CD4-positive, alpha-beta T cell (primary cell): ENCODE data around the gene SYNE1. TPM values are rescaled to one million over a fixed set of nuclear protein-coding genes. Genes with fewer than 3 reads are reported as not detected.
A peak's percentile ranks its signal among the peaks of the same experiment; 100 is the strongest.

Experiments used
- ATAC-seq: fragments of 200-7000 bp; cut with Tn5 transposase; one replicate; pipeline ENCODE4 v1.10.0; 2022; ENCODE audit warnings: mild to moderate bottlenecking; ENCODE audit not compliant: poor library complexity
- CTCF ChIA-PET: fragments of 350-600 bp; sonication (Branson Sonifier 250); formaldehyde crosslinking; loops from one replicate; lab custom pipeline; 2021; ENCODE audit warnings: antibody characterized with exemption, inconsistent platforms; lab: Charles Lee
- POLR2A ChIA-PET: fragments of 350-600 bp; sonication (Branson Sonifier 250); formaldehyde crosslinking; loops from one replicate; lab custom pipeline; 2021; ENCODE audit warnings: antibody characterized with exemption, inconsistent platforms; lab: Charles Lee
- DNase-seq, 14 experiments: peaks; one replicate each; pipeline ENCODE4 v3.0.0-alpha.2; 2013 to 2020; ENCODE audit warnings: mixed read lengths in 2 of 14
- H3K27ac ChIP-seq, 2 donors: one replicate each; pipeline versions ENCODE4 v1.5.1 to v1.7.0; 2013; ENCODE audit warnings: low read length in 2 of 2, low read depth in 1 of 2, mild to moderate bottlenecking in 1 of 2
- H3K27me3 ChIP-seq, 2 experiments: 1 replicate in 1 of 2; 2 replicates in 1 of 2; pipeline versions ENCODE4 v1.6.1 to v1.7.0; 2013; ENCODE audit warnings: low read length in 2 of 2, control low read depth in 1 of 2, mild to moderate bottlenecking in 1 of 2, moderate library complexity in 1 of 2; ENCODE audit not compliant: insufficient read depth in 2 of 2, control insufficient read depth in 1 of 2
- H3K36me3 ChIP-seq: one replicate; pipeline ENCODE4 v1.6.1; 2013; ENCODE audit warnings: low read length, control low read depth; ENCODE audit not compliant: insufficient read depth
- H3K4me1 ChIP-seq: one replicate; pipeline ENCODE4 v1.6.1; 2013; ENCODE audit warnings: low read length, control low read depth; ENCODE audit not compliant: insufficient read depth
- H3K4me3 ChIP-seq: one replicate; pipeline ENCODE4 v1.5.1; 2013; ENCODE audit warnings: mild to moderate bottlenecking, low read length, moderate library complexity
- H3K9me3 ChIP-seq, 2 experiments: 1 replicate in 1 of 2; 2 replicates in 1 of 2; pipeline versions ENCODE4 v1.6.1 to v1.7.0; 2013; ENCODE audit warnings: low read length in 2 of 2, mild to moderate bottlenecking in 2 of 2, control low read depth in 1 of 2, moderate library complexity in 1 of 2; ENCODE audit not compliant: control insufficient read depth in 1 of 2, insufficient read depth in 1 of 2
- H3K27ac Mint-ChIP-seq: one replicate; pipeline ENCODE4 v1.8.0; 2020; ENCODE audit warnings: mixed read lengths
- H3K27me3 Mint-ChIP-seq: one replicate; pipeline ENCODE4 v1.8.0; 2021; ENCODE audit warnings: mixed read lengths
- H3K36me3 Mint-ChIP-seq: one replicate; pipeline ENCODE4 v1.8.0; 2021; ENCODE audit warnings: low read depth, mixed read lengths
- H3K4me1 Mint-ChIP-seq: one replicate; pipeline ENCODE4 v1.8.0; 2021; ENCODE audit warnings: low read depth, mixed read lengths
- H3K4me3 Mint-ChIP-seq: one replicate; pipeline ENCODE4 v1.8.0; 2020; ENCODE audit warnings: mild to moderate bottlenecking, mixed read lengths
- H3K9me3 Mint-ChIP-seq: one replicate; pipeline ENCODE4 v1.8.0; 2020; ENCODE audit warnings: mixed read lengths
- intact Hi-C, 2 experiments: fragments of 100-400 bp; cut with DNase I in 1 of 2; cut with micrococcal nuclease in 1 of 2; formaldehyde crosslinking; loops; one replicate each; pipeline versions ENCODE4 v1.15.1 to v1.9.0; 2023 to 2025; cut with DNase I, micrococcal nuclease
- total RNA-seq, 174 experiments: library from RNA in 2 of 174; stranded (reverse) in 2 of 174; gene quantifications; one replicate each; pipeline ENCODE4 v1.2.3 and lab custom pipeline; 2021 to 2026
- TF ChIP-seq, protein P1 (sequence below): fragments of 200-600 bp; IDR thresholded peaks from one replicate; pipeline ENCODE4 v1.8.0; 2022; ENCODE audit warnings: antibody characterized with exemption, mild to moderate bottlenecking

Gene SYNE1
- total RNA-seq, 2 experiments from 2014 or later = 94.9 to 108 TPM

DNA sequence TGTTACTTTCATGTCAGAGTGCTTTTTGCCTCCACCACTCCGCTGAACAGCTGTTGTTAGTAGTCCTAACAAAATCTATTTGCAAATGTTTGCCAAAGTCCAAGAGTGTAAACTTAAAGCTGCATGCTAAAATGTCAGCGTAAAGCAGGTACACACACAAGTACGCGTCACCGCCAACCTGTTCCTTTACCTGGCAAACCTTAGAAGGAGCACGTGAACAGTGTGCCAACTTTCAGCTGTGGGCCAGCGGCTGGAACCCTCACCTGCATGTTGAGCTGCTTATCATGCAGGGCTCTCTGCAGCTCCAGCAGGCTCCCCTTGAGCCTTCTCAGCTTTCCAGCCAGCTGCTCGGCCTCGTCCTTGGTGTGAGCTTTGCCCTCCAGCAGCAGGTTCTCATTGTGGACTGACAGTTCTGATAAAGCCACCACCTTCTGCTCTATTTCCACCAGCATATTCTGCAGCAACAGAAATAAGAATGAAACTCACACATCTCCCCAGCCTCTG is 359.3 kb downstream of the SYNE1 start:
- ChIA-PET POLR2A (no interaction called here), CTCF (interaction anchor here (1.2 kb wide), 1 partner anchor 24 kb away, joined by 3 read pairs; no protein-coding TSS in a partner anchor)
- Histone ChIP-seq H3K27ac (no peak overlapping the region), H3K4me3 (no peak overlapping the region), H3K27me3 (no peaks in the 10 kb centered on the region), H3K4me1 (no peaks in the 10 kb centered on the region), H3K36me3 (peaks cover 65% of the 10 kb centered on the region), H3K9me3 (no peaks in the 10 kb centered on the region)
- ATAC-seq = no peak
- intact Hi-C loops = no loop called here
- TF ChIP-seq, protein P1, sequence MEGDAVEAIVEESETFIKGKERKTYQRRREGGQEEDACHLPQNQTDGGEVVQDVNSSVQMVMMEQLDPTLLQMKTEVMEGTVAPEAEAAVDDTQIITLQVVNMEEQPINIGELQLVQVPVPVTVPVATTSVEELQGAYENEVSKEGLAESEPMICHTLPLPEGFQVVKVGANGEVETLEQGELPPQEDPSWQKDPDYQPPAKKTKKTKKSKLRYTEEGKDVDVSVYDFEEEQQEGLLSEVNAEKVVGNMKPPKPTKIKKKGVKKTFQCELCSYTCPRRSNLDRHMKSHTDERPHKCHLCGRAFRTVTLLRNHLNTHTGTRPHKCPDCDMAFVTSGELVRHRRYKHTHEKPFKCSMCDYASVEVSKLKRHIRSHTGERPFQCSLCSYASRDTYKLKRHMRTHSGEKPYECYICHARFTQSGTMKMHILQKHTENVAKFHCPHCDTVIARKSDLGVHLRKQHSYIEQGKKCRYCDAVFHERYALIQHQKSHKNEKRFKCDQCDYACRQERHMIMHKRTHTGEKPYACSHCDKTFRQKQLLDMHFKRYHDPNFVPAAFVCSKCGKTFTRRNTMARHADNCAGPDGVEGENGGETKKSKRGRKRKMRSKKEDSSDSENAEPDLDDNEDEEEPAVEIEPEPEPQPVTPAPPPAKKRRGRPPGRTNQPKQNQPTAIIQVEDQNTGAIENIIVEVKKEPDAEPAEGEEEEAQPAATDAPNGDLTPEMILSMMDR = no peak
- Mint-ChIP-seq H3K9me3 (no peaks in the 10 kb centered on the region), H3K4me1 (no peaks in the 10 kb centered on the region), H3K4me3 (no peak overlapping the region), H3K27ac (no peak overlapping the region), H3K27me3 (no peaks in the 10 kb centered on the region), H3K36me3 (peaks cover 61% of the 10 kb centered on the region)
- DNase-seq = no peak

DNA sequence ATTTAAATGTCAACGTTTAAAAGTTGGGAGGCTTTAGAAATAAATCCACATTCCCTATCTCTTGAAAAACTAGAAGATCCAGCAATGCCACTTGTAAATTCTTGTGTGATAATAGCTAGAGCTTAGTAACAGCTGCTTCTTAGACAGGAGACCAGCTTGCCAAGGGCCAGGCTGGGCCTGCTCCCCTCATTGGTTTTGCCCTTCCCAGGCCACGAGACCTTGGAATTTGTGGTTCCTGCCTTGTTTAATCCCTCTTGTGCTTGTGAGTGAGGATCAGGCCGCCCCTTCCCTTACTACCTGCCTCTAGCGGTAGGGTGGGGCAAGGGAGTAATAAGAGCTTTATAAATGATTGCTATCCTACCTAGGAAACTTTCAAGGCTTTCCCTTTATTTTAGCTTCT is 363.5 kb downstream of the SYNE1 start:
- no peaks in the 10 kb centered on the region for H3K27me3 ChIP-seq
- Mint-ChIP-seq H3K27me3 (no peaks in the 10 kb centered on the region), H3K4me1 (no peaks in the 10 kb centered on the region), H3K4me3 (no peak overlapping the region), H3K36me3 (peaks cover 79% of the 10 kb centered on the region), H3K27ac (peak overlapping the region; percentile 2), H3K9me3 (no peaks in the 10 kb centered on the region)
- TF ChIP-seq, protein P1 = no peak
- peaks cover 66% of the 10 kb centered on the region for H3K36me3 ChIP-seq
- ATAC-seq (no peak), DNase-seq (no peak)
- no peaks in the 10 kb centered on the region for H3K4me1 ChIP-seq
- H3K27ac ChIP-seq = no peak overlapping the region
- intact Hi-C loops = loop anchor here in 1 of 2 experiments (2.0 kb wide), 1 partner anchor 13 kb away; no protein-coding TSS in a partner anchor
- ChIA-PET POLR2A (interaction anchor here (1.6 kb wide), 1 partner anchor 28 kb away, joined by 3 read pairs; no protein-coding TSS in a partner anchor), CTCF (no interaction called here)
- H3K9me3 ChIP-seq = no peaks in the 10 kb centered on the region
- no peak overlapping the region for H3K4me3 ChIP-seq

DNA sequence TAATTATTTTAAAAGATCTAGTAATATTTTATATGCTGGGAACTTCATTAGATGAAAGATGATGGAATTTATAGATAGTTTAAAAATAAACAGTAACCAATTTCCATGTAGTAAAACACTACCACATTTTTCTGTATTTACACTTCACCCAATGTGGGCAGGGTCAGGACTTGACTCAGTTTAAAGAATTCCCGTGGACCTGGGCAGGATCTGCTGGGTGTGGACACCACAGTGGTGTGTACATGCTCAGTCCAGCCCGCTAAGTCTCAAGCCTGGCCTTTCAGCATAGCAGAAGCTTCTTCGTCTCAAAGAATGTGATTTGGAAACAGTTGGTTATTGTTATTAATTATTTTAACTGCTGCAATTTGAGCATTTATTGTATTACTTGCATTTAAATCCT is 364.2 kb downstream of the SYNE1 start:
- no peak overlapping the region for H3K4me3 ChIP-seq
- H3K4me1 ChIP-seq = no peaks in the 10 kb centered on the region
- H3K27ac Mint-ChIP-seq = no peak overlapping the region
- H3K36me3 Mint-ChIP-seq = peaks cover 83% of the 10 kb centered on the region
- intact Hi-C loops = no loop called here
- no peak overlapping the region for H3K27ac ChIP-seq
- CTCF ChIA-PET = no interaction called here
- TF ChIP-seq, protein P1 = no peak
- H3K27me3 Mint-ChIP-seq = no peaks in the 10 kb centered on the region
- no peaks in the 10 kb centered on the region for H3K9me3 Mint-ChIP-seq
- peaks cover 62% of the 10 kb centered on the region for H3K36me3 ChIP-seq
- no peaks in the 10 kb centered on the region for H3K27me3 ChIP-seq
- ATAC-seq = no peak
- no peak for DNase-seq
- H3K4me3 Mint-ChIP-seq = no peak overlapping the region
- POLR2A ChIA-PET = no interaction called here
- H3K9me3 ChIP-seq = no peaks in the 10 kb centered on the region
- H3K4me1 Mint-ChIP-seq = no peaks in the 10 kb centered on the region
